Measurements from ENCODE around the gene CC2D2A.

Gene CC2D2A

GRCh38 chr4:15469402-15470127, at the start of gene CC2D2A:
Gene CC2D2A, plus strand, starts transcription at chr4:15469882. Its CDS starts 6,051 bp downstream, at chr4:15475933.
- no peak for DNase-seq (ENCODE audit: low spot score)

- no peak for DNase-seq (ENCODE audit: low spot score)
These were observed 49.0 kb upstream of the CC2D2A start for GRCh38 chr4:15420642-15421041.

- DNase-seq (ENCODE audit: low spot score), result no peak
These were observed 46.4 kb upstream of the CC2D2A start for GRCh38 chr4:15423285-15423711.

GRCh38 chr4:15425520-15425919, 44.2 kb upstream of the CC2D2A start:
- no peak for DNase-seq (ENCODE audit: low spot score)

GRCh38 chr4:15427161-15427560, 42.5 kb upstream of the CC2D2A start:
- no peak for DNase-seq (ENCODE audit: low spot score)

- DNase-seq (ENCODE audit: low spot score), result no peak
These were observed 42.0 kb upstream of the CC2D2A start, which contains the start of gene C1QTNF7 for GRCh38 chr4:15427701-15428100. Gene C1QTNF7, plus strand, starts transcription at chr4:15428033. Its CDS starts 7,711 bp downstream, at chr4:15435744.

GRCh38 chr4:15428611-15429010, 41.1 kb upstream of the CC2D2A start:
- no peak for DNase-seq (ENCODE audit: low spot score)

GRCh38 chr4:15434091-15434490, 35.6 kb upstream of the CC2D2A start:
- no peak for DNase-seq (ENCODE audit: low spot score)

GRCh38 chr4:15434676-15435075, 35.0 kb upstream of the CC2D2A start:
- DNase-seq (ENCODE audit: low spot score), result no peak

GRCh38 chr4:15436513-15436912, 33.2 kb upstream of the CC2D2A start:
- no peak for DNase-seq (ENCODE audit: low spot score)

- no peak for DNase-seq (ENCODE audit: low spot score)
These were observed 30.6 kb upstream of the CC2D2A start for GRCh38 chr4:15438939-15439524.

- no peak for DNase-seq (ENCODE audit: low spot score)
These were observed 26.1 kb upstream of the CC2D2A start for GRCh38 chr4:15443371-15444160.

- no peak for DNase-seq (ENCODE audit: low spot score)
These were observed 25.4 kb upstream of the CC2D2A start for GRCh38 chr4:15444276-15444675.

GRCh38 chr4:15444879-15445547, 24.7 kb upstream of the CC2D2A start:
- no peak for DNase-seq (ENCODE audit: low spot score)

- no peak for DNase-seq (ENCODE audit: low spot score)
These were observed 18.4 kb upstream of the CC2D2A start for GRCh38 chr4:15451181-15451865.

GRCh38 chr4:15451866-15452765, 17.6 kb upstream of the CC2D2A start:
- DNase-seq (ENCODE audit: low spot score), result peak; percentile 52

GRCh38 chr4:15455290-15455689, 14.4 kb upstream of the CC2D2A start:
- no peak for DNase-seq (ENCODE audit: low spot score)

- DNase-seq (ENCODE audit: low spot score), result peak; percentile 48
These were observed 12.1 kb upstream of the CC2D2A start for GRCh38 chr4:15457406-15458201.

GRCh38 chr4:15458616-15459015, 11.1 kb upstream of the CC2D2A start:
- DNase-seq (ENCODE audit: low spot score), result no peak

- no peak for DNase-seq (ENCODE audit: low spot score)
These were observed 10.0 kb upstream of the CC2D2A start for GRCh38 chr4:15459706-15460105.

All from SW480 (cell line).